Astrocyte (in vitro differentiated cells and primary cell): Measurements from ENCODE around the gene LMO7. TPM values are rescaled to one million over a fixed set of nuclear protein-coding genes. Genes with fewer than 3 reads are reported as not detected.

Source experiments
- DNase-seq: peaks from one replicate; pipeline ENCODE4 v3.0.0-alpha.2; 2010; ENCODE audit warnings: low read depth
- FAIRE-seq: peaks from 2 replicates; lab custom pipeline; 2011; peaks lifted over from hg19 to GRCh38; lab: Jason Lieb, UNC
- H2AFZ ChIP-seq: 2 replicates; pipeline ENCODE4 v1.6.0; 2012; ENCODE audit warnings: low read depth, low read length, inconsistent platforms
- H3K27ac ChIP-seq: 2 replicates; pipeline ENCODE4 v1.5.1; 2011; ENCODE audit warnings: low read depth, low read length, inconsistent platforms
- H3K27me3 ChIP-seq: 2 replicates; pipeline ENCODE4 v1.6.0; 2011; ENCODE audit warnings: low read length, inconsistent platforms; ENCODE audit not compliant: insufficient read depth
- H3K36me3 ChIP-seq: 2 replicates; pipeline ENCODE4 v1.5.1; 2011; ENCODE audit warnings: low read length, inconsistent platforms; ENCODE audit not compliant: insufficient read depth
- H3K4me1 ChIP-seq: 2 replicates; pipeline ENCODE4 v1.5.1; 2011; ENCODE audit warnings: low read length, inconsistent platforms; ENCODE audit not compliant: insufficient read depth
- H3K4me2 ChIP-seq: 2 replicates; pipeline ENCODE4 v1.6.0; 2012; ENCODE audit warnings: low read length, inconsistent platforms
- H3K4me3 ChIP-seq: 2 replicates; pipeline ENCODE4 v1.5.1; 2011; ENCODE audit warnings: low read depth, mild to moderate bottlenecking, low read length, inconsistent platforms; ENCODE audit not compliant: insufficient read depth
- H3K79me2 ChIP-seq: 2 replicates; pipeline ENCODE4 v1.6.0; 2012; ENCODE audit warnings: mild to moderate bottlenecking, low read length, inconsistent platforms; ENCODE audit not compliant: insufficient read depth
- H3K9ac ChIP-seq: 2 replicates; pipeline ENCODE4 v1.6.0; 2012; ENCODE audit warnings: mild to moderate bottlenecking, low read length, inconsistent platforms
- H3K9me3 ChIP-seq: 2 replicates; pipeline ENCODE4 v1.5.1; 2012; ENCODE audit warnings: low read depth, mild to moderate bottlenecking, low read length, inconsistent platforms; ENCODE audit not compliant: insufficient read depth
- H4K20me1 ChIP-seq: 2 replicates; pipeline ENCODE4 v1.6.0; 2012; ENCODE audit warnings: low read length, inconsistent platforms; ENCODE audit not compliant: insufficient read depth
- H3K27ac Mint-ChIP-seq: one replicate; pipeline ENCODE4 v1.8.0; 2021; ENCODE audit warnings: mild to moderate bottlenecking, mixed read lengths; ENCODE audit not compliant: unreplicated experiment
- H3K27me3 Mint-ChIP-seq: one replicate; pipeline ENCODE4 v1.8.0; 2021; ENCODE audit warnings: low read depth, mixed read lengths; ENCODE audit not compliant: unreplicated experiment
- H3K36me3 Mint-ChIP-seq: one replicate; pipeline ENCODE4 v1.8.0; 2021; ENCODE audit warnings: low read depth, mixed read lengths; ENCODE audit not compliant: unreplicated experiment
- H3K4me1 Mint-ChIP-seq: one replicate; pipeline ENCODE4 v1.8.0; 2021; ENCODE audit warnings: low read depth, mixed read lengths; ENCODE audit not compliant: unreplicated experiment
- H3K4me3 Mint-ChIP-seq: one replicate; pipeline ENCODE4 v1.8.0; 2021; ENCODE audit warnings: mild to moderate bottlenecking, moderate library complexity, mixed read lengths; ENCODE audit not compliant: unreplicated experiment
- H3K9me3 Mint-ChIP-seq: one replicate; pipeline ENCODE4 v1.8.0; 2021; ENCODE audit warnings: mild to moderate bottlenecking, mixed read lengths; ENCODE audit not compliant: unreplicated experiment
- CTCF ChIP-seq: IDR thresholded peaks from 2 replicates; pipeline ENCODE4 v1.5.1; 2011; ENCODE audit warnings: low read depth, mild to moderate bottlenecking, inconsistent platforms, low read length, moderate library complexity; ENCODE audit not compliant: insufficient read depth
- EZH2 ChIP-seq: IDR thresholded peaks from 2 replicates; pipeline ENCODE4 v1.6.1; 2012; ENCODE audit warnings: mild to moderate bottlenecking, low read length, inconsistent platforms; ENCODE audit not compliant: insufficient read depth
- total RNA-seq: library from RNA; stranded (reverse); gene quantifications from 2 replicates; pipeline ENCODE4 v1.2.1, GENCODE V29; 2021

Gene LMO7
- total RNA-seq, 1 donor from 2014 or later, result 52.2 TPM

GRCh38 chr13:75647126-75647784, 11.1 kb downstream of the LMO7 start:
- Histone ChIP-seq H3K9me3 (no peaks in the 10 kb centered on the region), H4K20me1 (peaks cover 93% of the 10 kb centered on the region), H3K4me2 (peak overlapping the region; percentile 6), H3K79me2 (peaks cover 98% of the 10 kb centered on the region), H3K4me1 (peaks cover 8% of the 10 kb centered on the region), H3K4me3 (no peak overlapping the region), H3K36me3 (peaks cover 18% of the 10 kb centered on the region), H3K27me3 (no peaks in the 10 kb centered on the region), H2AFZ (no peak overlapping the region), H3K9ac (no peak overlapping the region), H3K27ac (no peak overlapping the region)
- Mint-ChIP-seq H3K27me3 (no peaks in the 10 kb centered on the region), H3K4me1 (peaks cover 3% of the 10 kb centered on the region), H3K4me3 (no peak overlapping the region), H3K9me3 (no peaks in the 10 kb centered on the region), H3K27ac (no peak overlapping the region), H3K36me3 (peaks cover 5% of the 10 kb centered on the region)
- FAIRE-seq (peak; percentile 29), DNase-seq (peak; percentile 44)
- no peak for TF ChIP-seq CTCF
- TF ChIP-seq EZH2, result no peak

- no peak for FAIRE-seq
- H3K27ac ChIP-seq, result no peak overlapping the region
These were observed 12.3 kb downstream of the LMO7 start for GRCh38 chr13:75648446-75648845.

More at GRCh38 chr13:75648446-75648845, 12.3 kb downstream of the LMO7 start:
- no peak overlapping the region for H3K4me3 ChIP-seq
- no peak overlapping the region for H3K4me2 ChIP-seq
- no peak overlapping the region for H3K4me3 Mint-ChIP-seq
- no peak for TF ChIP-seq EZH2
- no peak for TF ChIP-seq CTCF
- DNase-seq, result no peak
- H3K27me3 ChIP-seq, result no peaks in the 10 kb centered on the region
- peak overlapping the region; percentile 43 for H3K27ac Mint-ChIP-seq
- peaks cover 98% of the 10 kb centered on the region for H3K79me2 ChIP-seq
- H2AFZ ChIP-seq, result no peak overlapping the region
- H3K9me3 Mint-ChIP-seq, result no peaks in the 10 kb centered on the region
- peaks cover 94% of the 10 kb centered on the region for H4K20me1 ChIP-seq
- peaks cover 5% of the 10 kb centered on the region for H3K36me3 Mint-ChIP-seq
- H3K27me3 Mint-ChIP-seq, result no peaks in the 10 kb centered on the region
- H3K9ac ChIP-seq, result no peak overlapping the region
- peaks cover 8% of the 10 kb centered on the region for H3K4me1 ChIP-seq
- H3K36me3 ChIP-seq, result peaks cover 18% of the 10 kb centered on the region
- peaks cover 8% of the 10 kb centered on the region for H3K4me1 Mint-ChIP-seq
- H3K9me3 ChIP-seq, result no peaks in the 10 kb centered on the region
